Sigmoid colon (tissue), 4 donors: ENCODE data around the gene OR6Y1.

ENCODE experiments used
- EP300 ChIP-seq, 4 donors: sonication (generic); formaldehyde crosslinking; IDR thresholded peaks; one replicate each; pipeline ENCODE4 v1.6.1; 2017; ENCODE audit warnings: antibody characterized with exemption in 4 of 4
- POLR2A ChIP-seq, 2 donors: fragments of 450-650 bp; IDR thresholded peaks; one replicate each; pipeline ENCODE4 v1.6.1; 2016; ENCODE audit warnings: antibody characterized with exemption in 2 of 2, mild to moderate bottlenecking in 2 of 2, moderate library complexity in 2 of 2
- POLR2AphosphoS5 ChIP-seq, 4 donors: sonication (generic); formaldehyde crosslinking; IDR thresholded peaks; one replicate each; pipeline ENCODE4 v1.6.1; 2017; ENCODE audit warnings: antibody characterized with exemption in 4 of 4
- TF ChIP-seq, protein P1 (sequence below), 4 experiments: fragments of 450-650 bp in 3 of 4; fragments of 200-600 bp in 1 of 4; IDR thresholded peaks; one replicate each; pipeline ENCODE4 v1.5.1; 2016 to 2019; ENCODE audit warnings: antibody characterized with exemption in 4 of 4, mild to moderate bottlenecking in 3 of 4, moderate library complexity in 2 of 4

DNA sequence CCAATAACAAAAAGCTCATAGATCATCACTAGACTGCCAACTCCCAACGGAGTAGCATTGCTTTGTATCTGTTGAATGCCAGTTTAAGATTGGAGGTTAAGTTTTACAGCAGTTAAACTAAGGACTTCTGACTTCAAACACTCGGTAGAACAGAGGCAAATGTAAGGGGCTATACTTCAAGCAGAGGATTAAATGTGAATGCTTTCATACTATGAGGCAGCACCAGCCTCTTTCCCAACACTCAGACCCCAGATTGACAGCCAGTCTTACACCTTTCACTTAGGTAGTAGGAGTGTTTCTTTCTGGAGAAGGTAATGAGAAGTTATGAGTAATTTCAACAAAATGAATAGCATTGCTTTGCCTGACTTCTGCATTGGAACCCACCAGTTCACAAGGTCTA lies 59.4 kb downstream of the OR6Y1 start:
- TF ChIP-seq, protein P1, sequence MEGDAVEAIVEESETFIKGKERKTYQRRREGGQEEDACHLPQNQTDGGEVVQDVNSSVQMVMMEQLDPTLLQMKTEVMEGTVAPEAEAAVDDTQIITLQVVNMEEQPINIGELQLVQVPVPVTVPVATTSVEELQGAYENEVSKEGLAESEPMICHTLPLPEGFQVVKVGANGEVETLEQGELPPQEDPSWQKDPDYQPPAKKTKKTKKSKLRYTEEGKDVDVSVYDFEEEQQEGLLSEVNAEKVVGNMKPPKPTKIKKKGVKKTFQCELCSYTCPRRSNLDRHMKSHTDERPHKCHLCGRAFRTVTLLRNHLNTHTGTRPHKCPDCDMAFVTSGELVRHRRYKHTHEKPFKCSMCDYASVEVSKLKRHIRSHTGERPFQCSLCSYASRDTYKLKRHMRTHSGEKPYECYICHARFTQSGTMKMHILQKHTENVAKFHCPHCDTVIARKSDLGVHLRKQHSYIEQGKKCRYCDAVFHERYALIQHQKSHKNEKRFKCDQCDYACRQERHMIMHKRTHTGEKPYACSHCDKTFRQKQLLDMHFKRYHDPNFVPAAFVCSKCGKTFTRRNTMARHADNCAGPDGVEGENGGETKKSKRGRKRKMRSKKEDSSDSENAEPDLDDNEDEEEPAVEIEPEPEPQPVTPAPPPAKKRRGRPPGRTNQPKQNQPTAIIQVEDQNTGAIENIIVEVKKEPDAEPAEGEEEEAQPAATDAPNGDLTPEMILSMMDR (IDR thresholded peaks at IDR 0.05), result no peak
- TF ChIP-seq POLR2AphosphoS5 (IDR thresholded peaks at IDR 0.05) (no peak), POLR2A (IDR thresholded peaks at IDR 0.05) (no peak), EP300 (IDR thresholded peaks at IDR 0.05) (no peak)
